T-helper 1 cell (primary cell): ENCODE results near the gene SLC15A4.

Experiments used
- DNase-seq, 5 donors: peaks; one replicate each; pipeline ENCODE4 v3.0.0-alpha.2; 2012 to 2020

The SLC15A4 gene

GRCh38 chr12:128745772-128746689, 77.7 kb downstream of the SLC15A4 start:
- no peak for DNase-seq

- no peak for DNase-seq
Measured at GRCh38 chr12:128743916-128744315, 79.8 kb downstream of the SLC15A4 start.
